Fibroblast of lung (primary cell): ENCODE results near the gene DNAH8. TPM values are rescaled to one million over a fixed set of nuclear protein-coding genes. Genes with fewer than 3 reads are reported as not detected.

ENCODE experiments used
- DNase-seq, 2 donors: peaks; one replicate each; pipeline versions ENCODE4 v3.0.0 to v3.0.0-alpha.2; 2010; ENCODE audit warnings: low read depth in 2 of 2
- H2AFZ ChIP-seq: 2 replicates; pipeline ENCODE4 v1.5.1; 2012; ENCODE audit warnings: low read length, control low read depth, inconsistent platforms
- H3K27ac ChIP-seq: 2 replicates; pipeline ENCODE4 v1.5.1; 2011; ENCODE audit warnings: low read length, control low read depth; ENCODE audit not compliant: insufficient read depth
- H3K27me3 ChIP-seq: 2 replicates; pipeline ENCODE4 v1.5.1; 2011; ENCODE audit warnings: mild to moderate bottlenecking, low read length; ENCODE audit not compliant: control insufficient read depth, insufficient read depth
- H3K36me3 ChIP-seq: 2 replicates; pipeline ENCODE4 v1.5.1; 2011; ENCODE audit warnings: low read length; ENCODE audit not compliant: control insufficient read depth, insufficient read depth
- H3K4me1 ChIP-seq: 2 replicates; pipeline ENCODE4 v1.5.1; 2011; ENCODE audit warnings: low read length; ENCODE audit not compliant: control insufficient read depth, insufficient read depth; ENCODE audit errors: extremely low read depth
- H3K4me2 ChIP-seq: 2 replicates; pipeline ENCODE4 v1.5.1; 2011; ENCODE audit warnings: low read length, control low read depth; ENCODE audit not compliant: insufficient read depth; ENCODE audit errors: extremely low read depth
- H3K4me3 ChIP-seq, 4 experiments: fragments of 200-600 bp in 1 of 4; sonication (generic) in 1 of 4; replicated peaks in 1 of 4; 2 replicates each; pipeline ENCODE4 v1.5.1; 2011 to 2016; ENCODE audit warnings: low read length in 4 of 4, low read depth in 3 of 4, mild to moderate bottlenecking in 3 of 4, control low read depth in 2 of 4, inconsistent platforms in 1 of 4, mixed read lengths in 1 of 4; ENCODE audit not compliant: insufficient read depth in 1 of 4; ENCODE audit errors: control extremely low read depth in 1 of 4
- H3K79me2 ChIP-seq: 2 replicates; pipeline ENCODE4 v1.5.1; 2012; ENCODE audit warnings: mild to moderate bottlenecking, low read length, inconsistent platforms; ENCODE audit not compliant: control insufficient read depth, insufficient read depth
- H3K9ac ChIP-seq: 2 replicates; pipeline ENCODE4 v1.5.1; 2011; ENCODE audit warnings: mild to moderate bottlenecking, low read length, control low read depth; ENCODE audit not compliant: insufficient read depth
- H3K9me3 ChIP-seq: 2 replicates; pipeline ENCODE4 v1.5.1; 2012; ENCODE audit warnings: low read depth, low read length; ENCODE audit not compliant: control insufficient read depth, insufficient read depth
- H4K20me1 ChIP-seq: 2 replicates; pipeline ENCODE4 v1.5.1; 2011; ENCODE audit warnings: low read length; ENCODE audit not compliant: control insufficient read depth, insufficient read depth; ENCODE audit errors: extremely low read depth
- EZH2 ChIP-seq: IDR thresholded peaks from 2 replicates; pipeline ENCODE4 v1.5.1; 2012; ENCODE audit warnings: low read length, control low read depth, mild to moderate bottlenecking; ENCODE audit errors: missing control alignments
- polyA plus RNA-seq, 2 donors: library from polyadenylated mRNA; depleted of rRNA in 1 of 2; stranded (reverse) in 1 of 2; unstranded in 1 of 2; fragments of >200 nt; gene quantifications; 2 replicates each; pipeline ENCODE4 v1.2.1, GENCODE V29; 2011 to 2012; ENCODE audit warnings: missing spikeins in 1 of 2
- total RNA-seq: library from RNA; depleted of rRNA; stranded (reverse); fragments of >200 nt; gene quantifications from 2 replicates; pipeline ENCODE4 v1.2.1, GENCODE V29; 2014
- TF ChIP-seq, protein P1 (sequence below), 2 donors: IDR thresholded peaks in 1 of 2; conservative IDR thresholded peaks in 1 of 2; 1 replicate in 1 of 2; 2 replicates in 1 of 2; pipeline ENCODE4 v1.5.1; 2011 to 2012; ENCODE audit warnings: low read length in 2 of 2, control low read depth in 1 of 2, inconsistent platforms in 1 of 2, low read depth in 1 of 2, mild to moderate bottlenecking in 1 of 2

DNAH8 gene
- total and polyA plus RNA-seq, 2 donors (not counting 1 experiment from before 2014, with no cell fraction given), result under 0.01 TPM; not detected in 1

- no peak overlapping the region for H2AFZ ChIP-seq
- no peak overlapping the region for H3K4me2 ChIP-seq
- H3K4me3 ChIP-seq, result no peak overlapping the region
- H3K9me3 ChIP-seq, result no peaks in the 10 kb centered on the region
- no peaks in the 10 kb centered on the region for H3K36me3 ChIP-seq
- no peak for TF ChIP-seq EZH2
- TF ChIP-seq, protein P1, sequence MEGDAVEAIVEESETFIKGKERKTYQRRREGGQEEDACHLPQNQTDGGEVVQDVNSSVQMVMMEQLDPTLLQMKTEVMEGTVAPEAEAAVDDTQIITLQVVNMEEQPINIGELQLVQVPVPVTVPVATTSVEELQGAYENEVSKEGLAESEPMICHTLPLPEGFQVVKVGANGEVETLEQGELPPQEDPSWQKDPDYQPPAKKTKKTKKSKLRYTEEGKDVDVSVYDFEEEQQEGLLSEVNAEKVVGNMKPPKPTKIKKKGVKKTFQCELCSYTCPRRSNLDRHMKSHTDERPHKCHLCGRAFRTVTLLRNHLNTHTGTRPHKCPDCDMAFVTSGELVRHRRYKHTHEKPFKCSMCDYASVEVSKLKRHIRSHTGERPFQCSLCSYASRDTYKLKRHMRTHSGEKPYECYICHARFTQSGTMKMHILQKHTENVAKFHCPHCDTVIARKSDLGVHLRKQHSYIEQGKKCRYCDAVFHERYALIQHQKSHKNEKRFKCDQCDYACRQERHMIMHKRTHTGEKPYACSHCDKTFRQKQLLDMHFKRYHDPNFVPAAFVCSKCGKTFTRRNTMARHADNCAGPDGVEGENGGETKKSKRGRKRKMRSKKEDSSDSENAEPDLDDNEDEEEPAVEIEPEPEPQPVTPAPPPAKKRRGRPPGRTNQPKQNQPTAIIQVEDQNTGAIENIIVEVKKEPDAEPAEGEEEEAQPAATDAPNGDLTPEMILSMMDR (conservative IDR thresholded peaks at IDR 0.05 in 1 of 2, IDR thresholded peaks at IDR 0.05 in 1 of 2; ENCODE audit: low read depth in 1 of 2, low read length in 2 of 2), result no peak
- DNase-seq, result no peak
- H3K79me2 ChIP-seq, result no peaks in the 10 kb centered on the region
- no peaks in the 10 kb centered on the region for H3K27me3 ChIP-seq
- H3K27ac ChIP-seq, result no peak overlapping the region
- H4K20me1 ChIP-seq, result no peaks in the 10 kb centered on the region
- H3K9ac ChIP-seq, result no peak overlapping the region
- no peaks in the 10 kb centered on the region for H3K4me1 ChIP-seq
Observed at GRCh38 chr6:38796850-38797249, 81.7 kb downstream of the DNAH8 start.

- H3K36me3 ChIP-seq, result no peaks in the 10 kb centered on the region
- DNase-seq, result no peak
- no peaks in the 10 kb centered on the region for H3K4me1 ChIP-seq
- H3K9ac ChIP-seq, result no peak overlapping the region
- H4K20me1 ChIP-seq, result no peaks in the 10 kb centered on the region
- H3K27ac ChIP-seq, result no peak overlapping the region
- H3K9me3 ChIP-seq, result no peaks in the 10 kb centered on the region
- no peaks in the 10 kb centered on the region for H3K27me3 ChIP-seq
- TF ChIP-seq EZH2, result no peak
- TF ChIP-seq, protein P1 (conservative IDR thresholded peaks at IDR 0.05 in 1 of 2, IDR thresholded peaks at IDR 0.05 in 1 of 2; ENCODE audit: low read depth in 1 of 2, low read length in 2 of 2), result no peak
- H3K4me2 ChIP-seq, result no peak overlapping the region
- H2AFZ ChIP-seq, result no peak overlapping the region
- no peak overlapping the region for H3K4me3 ChIP-seq
- H3K79me2 ChIP-seq, result no peaks in the 10 kb centered on the region
Observed at GRCh38 chr6:38797391-38797790, 82.3 kb downstream of the DNAH8 start.

GRCh38 chr6:38799529-38800184 lies 84.5 kb downstream of the DNAH8 start:
- H3K9me3 ChIP-seq, result no peaks in the 10 kb centered on the region
- DNase-seq, result no peak
- TF ChIP-seq EZH2, result no peak
- TF ChIP-seq, protein P1 (conservative IDR thresholded peaks at IDR 0.05 in 1 of 2, IDR thresholded peaks at IDR 0.05 in 1 of 2; ENCODE audit: low read depth in 1 of 2, low read length in 2 of 2), result no peak
- H3K79me2 ChIP-seq, result no peaks in the 10 kb centered on the region
- no peak overlapping the region for H3K4me3 ChIP-seq
- H3K4me1 ChIP-seq, result no peaks in the 10 kb centered on the region
- H2AFZ ChIP-seq, result no peak overlapping the region
- no peaks in the 10 kb centered on the region for H3K27me3 ChIP-seq
- H3K4me2 ChIP-seq, result no peak overlapping the region
- no peak overlapping the region for H3K9ac ChIP-seq
- H4K20me1 ChIP-seq, result no peaks in the 10 kb centered on the region
- H3K36me3 ChIP-seq, result no peaks in the 10 kb centered on the region
- no peak overlapping the region for H3K27ac ChIP-seq
